ENCODE data around the gene CNRIP1.

Gene CNRIP1

DNA sequence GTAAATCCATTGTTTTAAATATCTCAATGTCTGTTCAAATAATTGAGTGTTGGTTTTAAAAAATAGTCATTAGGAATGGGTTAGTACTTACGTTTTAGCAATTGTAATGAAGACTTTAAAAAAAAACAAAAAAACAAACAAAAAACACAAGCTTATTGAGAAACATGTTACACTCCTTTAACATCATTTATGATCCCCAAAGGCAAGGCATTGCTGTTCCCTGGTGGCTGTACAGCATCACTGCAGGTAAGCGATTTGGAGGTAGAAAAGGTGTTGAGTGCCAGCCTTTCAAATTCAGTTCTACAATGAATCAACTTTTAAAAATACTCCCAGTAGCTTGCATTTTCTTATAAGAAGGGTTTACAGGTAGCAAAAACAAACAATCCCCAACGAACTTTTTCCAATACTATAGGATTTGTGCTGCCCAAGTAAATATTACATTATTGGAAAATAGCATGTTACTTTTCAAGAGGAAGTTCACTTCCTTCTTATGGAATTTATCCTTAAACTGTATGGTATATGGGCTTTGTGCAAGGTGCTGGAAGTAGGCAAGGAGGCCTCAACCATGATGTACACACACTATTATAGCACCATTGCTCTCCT is 27.5 kb downstream of the CNRIP1 start:
- no peak for DNase-seq

GRCh38 chr2:68291314-68291713 is 28.4 kb downstream of the CNRIP1 start:
- no peak for DNase-seq

DNA sequence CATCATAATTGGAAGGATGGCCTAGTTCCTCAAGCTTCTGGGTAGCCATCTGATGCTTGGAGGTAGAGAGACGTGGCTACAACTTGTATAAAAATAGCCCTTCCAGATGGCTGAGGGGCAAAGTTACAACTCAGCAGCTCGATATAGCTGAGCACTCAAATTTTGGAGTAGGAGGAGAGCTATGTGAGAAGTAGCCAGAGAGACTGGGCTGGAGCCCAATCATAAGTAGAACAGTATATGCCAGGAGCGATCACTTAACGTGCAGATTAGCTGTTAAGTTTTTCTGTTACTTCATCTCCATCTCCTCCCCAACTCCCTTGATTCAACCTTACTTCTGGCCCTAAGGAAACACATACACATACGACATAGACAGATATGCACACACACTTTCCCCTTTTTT is 28.8 kb downstream of the CNRIP1 start:
- DNase-seq, result no peak

DNA sequence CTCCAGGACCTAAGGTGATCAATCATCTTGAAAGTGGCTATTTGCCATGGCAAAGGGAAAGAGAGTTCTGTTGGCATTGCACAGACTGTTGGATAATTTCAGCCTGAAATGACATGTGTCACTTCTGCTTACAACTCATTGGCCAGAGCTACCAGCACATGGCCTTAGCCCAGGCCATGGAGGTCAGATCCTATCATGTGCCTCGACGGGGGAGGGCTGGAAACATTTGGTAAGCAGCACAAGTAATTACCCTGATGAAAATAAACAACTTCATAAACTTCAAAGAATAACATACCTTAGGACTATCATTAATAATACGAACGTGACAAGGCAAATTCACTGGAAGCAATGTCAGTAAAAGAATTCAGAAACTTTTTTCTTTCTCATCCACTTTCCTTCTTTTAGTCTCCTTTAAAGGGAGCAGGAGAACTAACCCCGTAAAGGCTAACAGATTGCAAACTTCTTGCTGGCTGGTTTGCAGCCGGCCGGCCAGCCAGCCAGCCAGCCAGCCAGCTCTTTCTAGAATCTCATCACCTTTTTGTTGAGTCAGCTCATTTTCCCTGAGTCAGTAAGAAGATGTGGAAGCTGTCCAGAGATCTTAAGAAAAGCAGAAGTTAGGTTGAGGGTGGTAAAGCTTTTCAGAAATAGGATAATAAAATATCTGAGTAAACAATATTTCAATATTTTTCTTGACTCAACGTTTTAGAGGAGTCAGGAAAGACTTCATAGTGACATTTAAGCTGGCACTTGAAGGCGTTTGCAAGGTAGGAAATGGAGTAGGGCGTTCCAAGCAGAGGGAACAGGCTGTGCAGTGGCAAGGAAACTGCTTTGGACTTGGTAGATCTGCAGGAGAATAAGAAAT is 31.9 kb downstream of the CNRIP1 start:
- DNase-seq, result no peak

DNA sequence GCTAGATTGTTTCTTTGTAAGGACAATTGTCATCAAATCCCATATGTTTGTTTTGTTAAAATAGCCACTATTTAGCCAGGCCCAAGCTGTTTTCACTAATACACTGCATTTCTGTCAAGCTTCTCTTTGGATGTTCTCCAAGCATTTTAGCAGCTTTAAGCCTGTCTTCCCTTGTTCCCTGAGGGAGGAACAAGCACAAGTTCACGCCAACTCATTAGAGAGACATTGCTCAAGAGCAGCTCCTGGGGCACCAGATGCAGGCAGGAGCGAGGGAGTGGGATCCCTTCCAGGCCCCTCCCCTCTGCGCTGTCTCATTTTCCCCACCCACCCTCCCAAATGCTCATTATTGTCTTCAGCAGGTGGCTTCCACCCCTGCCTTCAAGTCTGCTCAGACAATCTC is 34.9 kb downstream of the CNRIP1 start:
- DNase-seq, result no peak

- DNase-seq, result no peak
Observed at GRCh38 chr2:68283419-68283812, 36.3 kb downstream of the CNRIP1 start.

DNA sequence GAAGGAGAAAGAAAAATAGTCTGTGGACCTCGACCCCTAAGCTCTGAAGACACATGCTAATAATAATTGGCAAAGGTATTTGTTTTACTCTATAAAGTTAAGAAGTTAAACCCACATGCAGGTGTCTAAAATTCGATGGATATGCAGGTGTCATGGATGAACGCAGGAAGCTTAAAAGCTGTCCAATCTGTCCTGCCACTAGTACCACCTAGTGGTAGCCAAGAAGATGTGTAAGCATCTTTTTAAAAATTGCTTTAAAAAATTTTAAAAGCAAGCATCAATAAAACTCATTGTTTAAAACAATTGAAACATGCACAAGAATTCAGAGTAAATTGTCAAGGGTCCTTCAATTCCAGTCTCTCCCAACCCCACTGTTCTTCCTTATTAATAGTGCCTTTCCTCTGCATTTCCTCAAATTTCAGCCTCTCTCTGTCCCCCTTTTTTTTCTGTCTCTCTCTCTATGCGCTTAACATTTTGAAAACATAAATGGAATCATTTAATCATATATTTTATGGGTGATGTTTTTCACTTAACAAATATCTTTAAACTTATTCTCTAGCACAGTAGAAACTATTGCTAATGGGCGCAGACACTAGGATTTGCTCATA is 36.8 kb downstream of the CNRIP1 start:
- no peak for DNase-seq

DNA sequence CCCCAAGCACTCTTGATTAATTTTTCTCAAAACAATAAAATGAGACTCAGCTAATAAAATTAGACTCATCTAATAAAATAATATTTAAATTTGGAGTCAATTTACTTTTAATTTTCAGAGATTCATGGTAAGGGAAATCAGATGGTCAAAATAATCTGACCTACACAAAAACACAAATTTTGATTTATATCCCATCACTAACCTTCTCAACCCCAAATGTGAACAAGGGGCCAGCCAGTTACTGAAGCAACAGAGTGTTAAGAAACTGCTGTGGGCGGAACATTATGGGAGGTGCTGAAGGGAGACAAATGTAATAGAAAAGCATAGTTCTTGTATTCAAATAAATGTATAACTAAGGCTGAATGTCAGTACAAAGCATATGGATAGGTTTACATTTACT is 39.0 kb downstream of the CNRIP1 start:
- no peak for DNase-seq

DNA sequence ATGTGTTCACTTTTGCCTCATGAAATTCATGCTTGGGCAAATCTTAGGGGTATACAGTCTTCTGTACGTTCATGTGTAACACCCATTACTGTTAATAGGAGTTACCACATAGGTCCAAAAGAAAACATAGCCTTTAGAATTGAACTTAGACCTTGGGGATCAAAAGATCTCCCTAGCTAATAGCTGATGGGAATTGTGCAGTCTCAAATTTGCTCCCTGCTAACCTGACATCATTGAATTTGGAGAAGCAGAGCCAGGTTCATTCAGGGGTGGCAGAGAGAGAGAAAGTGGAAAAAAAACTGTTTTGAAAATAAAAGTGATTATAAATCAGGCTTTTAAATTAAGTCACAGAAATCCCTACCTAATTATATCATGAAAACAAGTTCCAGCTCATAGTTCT is 39.4 kb downstream of the CNRIP1 start:
- no peak for DNase-seq

DNA sequence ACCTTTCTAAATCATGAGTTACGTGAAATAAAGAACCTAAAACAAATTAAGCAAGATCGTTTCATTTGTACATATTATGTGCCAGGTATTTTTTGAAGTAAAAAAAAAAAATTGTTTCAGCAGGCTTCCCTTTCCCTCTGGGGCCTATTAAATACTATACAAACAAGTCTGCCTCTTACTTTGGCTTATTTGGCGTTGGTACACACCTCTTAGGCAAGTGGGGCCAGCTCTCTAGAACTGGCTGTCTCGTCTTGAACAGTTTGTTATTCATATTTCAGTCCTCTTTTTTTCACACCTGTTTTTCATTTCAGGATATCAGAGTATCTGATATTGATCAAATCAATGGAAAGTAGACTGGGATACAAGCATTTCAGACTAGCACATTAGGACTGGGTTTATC is 40.1 kb downstream of the CNRIP1 start:
- no peak for DNase-seq

DNA sequence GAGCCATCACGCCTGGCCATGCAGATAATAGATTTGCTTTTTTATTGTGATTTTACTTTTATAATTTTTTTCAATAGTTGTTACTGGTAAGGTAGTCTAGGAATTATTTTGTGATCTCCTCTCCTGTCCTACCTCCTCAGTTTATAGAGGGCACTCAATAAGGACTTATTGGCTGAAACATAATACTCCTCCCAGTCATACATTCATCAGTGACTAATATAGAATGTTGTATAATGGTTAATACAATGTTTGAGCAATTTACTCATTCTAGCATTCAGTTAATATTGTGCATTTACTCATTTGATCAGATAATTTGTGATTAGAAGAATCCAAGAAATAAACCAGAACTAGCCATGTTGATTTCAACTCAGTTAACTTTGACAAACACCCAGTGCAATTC is 41.6 kb downstream of the CNRIP1 start:
- no peak for DNase-seq

- DNase-seq, result no peak
Observed at GRCh38 chr2:68274022-68274421, 45.7 kb downstream of the CNRIP1 start.

DNA sequence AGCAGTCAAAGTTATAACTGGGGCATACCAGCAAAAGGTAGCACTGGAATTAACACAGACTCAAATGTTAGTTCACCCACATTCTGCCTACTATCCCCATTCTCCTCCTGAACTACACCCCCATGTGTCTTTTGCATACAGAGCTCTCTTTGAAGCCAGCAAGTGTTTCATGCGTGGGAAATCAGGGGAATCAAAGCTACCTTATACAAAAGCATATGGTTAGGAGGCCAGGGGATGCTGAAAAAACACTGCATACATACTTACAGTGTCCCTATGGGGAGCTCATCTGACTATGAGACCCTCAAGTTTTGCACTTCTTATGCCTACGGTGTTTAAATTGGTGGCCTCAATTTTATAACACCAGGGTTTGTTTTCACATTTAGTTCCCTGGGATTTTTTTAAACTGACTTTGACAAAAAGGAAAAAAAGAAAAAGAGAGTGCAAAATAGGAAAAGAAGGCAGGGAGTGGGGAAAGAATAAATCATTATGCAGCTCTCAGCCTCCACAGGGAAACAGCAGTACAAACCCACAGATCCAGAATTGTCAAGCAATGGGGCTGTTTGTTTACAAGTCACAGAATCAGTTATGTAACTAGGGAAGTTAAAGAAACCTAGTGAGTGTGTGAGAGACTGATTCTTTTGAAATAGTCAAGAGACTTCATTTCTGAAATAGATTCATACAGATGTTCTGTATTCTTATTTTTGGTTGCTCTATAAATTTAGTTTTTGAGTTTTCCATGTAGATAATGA is 47.3 kb downstream of the CNRIP1 start:
- DNase-seq, result no peak

- DNase-seq, result no peak
Observed at GRCh38 chr2:68266655-68267054, 53.1 kb downstream of the CNRIP1 start.

DNA sequence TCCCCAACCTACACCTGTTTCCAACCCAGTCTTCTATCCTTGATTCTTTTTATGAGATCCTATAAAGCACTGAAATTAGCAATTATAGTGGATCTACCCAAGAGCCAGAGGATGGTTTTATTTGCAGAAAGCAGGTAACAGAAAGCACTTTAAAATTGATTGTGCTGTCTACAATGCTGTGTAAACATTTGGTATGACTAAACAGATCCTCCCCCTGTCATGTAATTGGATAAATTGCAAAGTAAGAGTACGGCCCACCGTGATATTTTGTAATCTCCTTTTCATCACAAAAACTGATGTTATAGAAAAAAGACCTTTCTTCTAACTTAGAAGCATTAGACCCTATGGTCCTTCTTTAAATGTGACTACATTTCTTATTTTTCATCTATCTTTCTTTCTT is 56.1 kb downstream of the CNRIP1 start:
- no peak for DNase-seq

GRCh38 chr2:68258851-68259250 is 60.9 kb downstream of the CNRIP1 start:
- no peak for DNase-seq

GRCh38 chr2:68256093-68256450 is 63.7 kb downstream of the CNRIP1 start:
- no peak for DNase-seq

DNA sequence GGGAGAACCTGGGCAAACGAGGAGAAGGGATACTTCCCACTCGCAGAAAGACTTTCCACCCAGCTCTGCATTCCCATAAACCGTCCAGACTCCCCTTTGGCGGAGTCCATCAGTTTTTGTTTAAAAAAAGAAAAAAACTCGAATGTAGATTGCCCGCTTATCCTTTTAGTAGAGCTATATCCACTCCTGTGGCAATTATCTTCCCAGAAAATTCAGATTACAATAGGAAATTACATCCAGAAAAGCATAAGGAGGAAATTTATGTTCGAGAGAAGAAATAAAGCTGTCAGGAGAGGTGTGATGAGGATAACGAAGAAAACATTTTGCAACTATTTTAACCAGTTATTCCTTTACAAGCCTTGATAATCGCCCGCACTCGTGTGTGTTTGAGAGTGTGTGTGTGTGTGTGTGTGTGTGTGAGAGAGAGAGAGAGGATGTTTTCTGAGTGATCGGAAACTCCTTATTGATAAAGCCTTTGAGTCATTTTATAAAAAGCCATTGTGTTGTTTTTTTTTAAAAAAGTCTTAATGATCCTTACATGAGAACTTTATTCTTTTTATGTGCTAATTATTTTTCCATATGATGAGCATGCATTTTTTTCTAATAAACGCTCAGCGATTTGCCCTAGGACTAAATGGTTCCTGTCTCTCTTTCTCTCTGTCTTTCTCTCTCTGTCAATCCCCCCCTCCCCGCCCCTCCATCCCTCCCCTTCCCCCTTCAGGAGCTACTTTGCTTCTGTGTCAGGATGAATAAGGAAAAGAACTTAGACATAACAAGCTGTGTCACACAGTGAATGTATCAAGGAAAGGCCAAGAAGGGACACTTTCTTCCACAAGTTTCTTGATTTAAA is 66.3 kb downstream of the CNRIP1 start:
- DNase-seq, result no peak

- DNase-seq, result peak; percentile 89
Observed at GRCh38 chr2:68252400-68253218, 67.1 kb downstream of the CNRIP1 start, which contains the start of gene PPP3R1. TSS of gene PPP3R1 (minus strand) at chr2:68252532. CDS start at chr2:68252127, 405 bp downstream.

DNA sequence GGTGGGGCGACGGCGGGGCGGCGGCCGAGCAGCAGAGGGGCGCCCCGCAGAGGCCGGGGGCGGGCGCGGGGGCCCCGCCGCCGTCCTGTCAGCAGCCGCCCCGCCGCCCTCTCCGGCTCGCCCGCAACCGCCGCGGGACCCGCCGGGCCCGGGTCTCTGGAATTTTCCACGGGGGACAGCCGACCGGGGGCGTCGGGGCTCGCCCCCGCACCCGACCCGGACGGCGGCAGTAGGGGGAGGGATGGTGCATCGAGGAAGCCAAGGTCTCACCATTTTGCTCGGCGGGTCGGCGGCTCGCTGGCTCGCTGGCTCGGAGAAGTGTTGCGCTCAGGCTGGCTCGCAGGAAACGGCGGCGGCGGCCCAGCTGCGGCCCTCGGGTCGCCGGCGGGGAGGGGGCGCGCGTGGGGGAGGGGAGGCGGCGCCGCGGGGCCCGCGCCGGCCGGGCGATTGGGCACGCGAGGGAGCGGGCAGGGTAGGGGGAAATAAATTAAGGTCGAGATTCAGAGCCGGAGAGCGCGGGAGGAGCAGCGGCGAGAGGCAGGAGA is 67.8 kb downstream of the CNRIP1 start:
- peak; percentile 28 for DNase-seq

DNA sequence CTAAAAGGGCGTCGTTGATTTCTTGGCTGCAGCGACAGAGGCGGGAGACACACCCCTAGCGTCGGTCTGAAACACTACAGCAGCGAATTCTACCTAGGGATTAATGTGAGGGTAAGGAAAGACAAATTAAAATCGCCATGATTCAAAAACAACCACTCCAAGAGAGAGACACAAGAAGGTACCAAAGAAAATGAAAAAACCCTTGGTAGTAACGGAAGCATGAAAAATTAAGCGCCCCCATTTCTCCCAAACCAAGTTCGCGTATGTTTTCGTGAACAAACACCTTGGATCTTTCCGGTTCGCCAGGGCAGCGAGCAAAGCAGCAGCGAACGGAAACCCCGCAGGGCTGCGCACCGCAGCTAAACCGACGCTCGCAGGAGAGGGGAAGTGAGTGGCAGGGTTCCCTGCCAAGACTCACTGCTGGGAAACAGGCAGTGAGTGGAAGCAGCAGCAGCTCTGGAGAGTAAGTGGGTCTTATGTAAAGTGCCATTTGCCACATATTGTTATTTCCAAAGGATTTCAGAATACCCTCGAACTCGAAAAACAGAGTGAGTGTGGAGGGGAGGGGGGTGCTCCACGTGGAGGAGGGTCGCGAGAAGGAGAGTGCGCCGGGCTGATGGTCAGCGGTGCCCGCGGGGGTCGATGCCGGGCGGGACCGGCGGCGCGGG is 68.4 kb downstream of the CNRIP1 start:
- peak; percentile 70 for DNase-seq
